H1 (cell line): ENCODE results near the gene SYN1. TPM values are rescaled to one million over a fixed set of nuclear protein-coding genes. Genes with fewer than 3 reads are reported as not detected.
A peak's percentile ranks its signal among the peaks of the same experiment; 100 is the strongest.

Experiments used
- CTCF ChIA-PET: fragments of 300-600 bp; sonication (Branson Sonifier 250); formaldehyde crosslinking; loops from one replicate; lab custom pipeline; 2021; ENCODE audit not compliant: partially characterized antibody; lab: Charles Lee
- POLR2A ChIA-PET: fragments of 300-600 bp; sonication (Branson Sonifier 250); formaldehyde crosslinking; loops from one replicate; lab custom pipeline; 2021; ENCODE audit warnings: inconsistent platforms; ENCODE audit not compliant: partially characterized antibody; lab: Charles Lee
- DNase-seq, 2 experiments: peaks; one replicate each; pipeline versions ENCODE4 v3.0.0 to v3.0.0-alpha.2; 2010 to 2022; ENCODE audit warnings: low spot score in 2 of 2, low read depth in 1 of 2, mixed read lengths in 1 of 2
- FAIRE-seq: peaks from 2 replicates; lab custom pipeline; 2011; peaks lifted over from hg19 to GRCh38; lab: Jason Lieb, UNC
- H2AFZ ChIP-seq: 2 replicates; pipeline ENCODE4 v1.8.1; 2012; ENCODE audit warnings: low read length, inconsistent platforms
- H2AK5ac ChIP-seq: 2 replicates; pipeline ENCODE4 v1.6.1; 2013; ENCODE audit warnings: low read depth, low read length
- H2BK120ac ChIP-seq: replicated peaks from 2 replicates; pipeline ENCODE3; 2013; ENCODE audit warnings: low read depth, low read length, inconsistent platforms
- H2BK12ac ChIP-seq: 2 replicates; pipeline ENCODE4 v1.6.1; 2013; ENCODE audit warnings: low read depth, low read length
- H2BK15ac ChIP-seq: 2 replicates; pipeline ENCODE4 v1.6.1; 2013; ENCODE audit warnings: low read length
- H2BK20ac ChIP-seq: 2 replicates; pipeline ENCODE4 v1.6.1; 2013; ENCODE audit warnings: low read length
- H2BK5ac ChIP-seq: 2 replicates; pipeline ENCODE4 v1.6.1; 2013; ENCODE audit warnings: low read depth, low read length
- H3K14ac ChIP-seq: 2 replicates; pipeline ENCODE4 v1.6.1; 2013; ENCODE audit warnings: inconsistent platforms; ENCODE audit not compliant: insufficient read length
- H3K18ac ChIP-seq: 2 replicates; pipeline ENCODE4 v1.6.1; 2013; ENCODE audit warnings: low read length; ENCODE audit errors: extremely low read depth
- H3K23ac ChIP-seq: 2 replicates; pipeline ENCODE4 v1.6.1; 2013; ENCODE audit warnings: inconsistent platforms; ENCODE audit not compliant: insufficient read length
- H3K23me2 ChIP-seq: 2 replicates; pipeline ENCODE4 v1.6.1; 2013; ENCODE audit warnings: low read depth, low read length
- H3K27ac ChIP-seq: 2 replicates; pipeline ENCODE4 v1.6.1; 2011; ENCODE audit warnings: low read depth, low read length, inconsistent platforms
- H3K27me3 ChIP-seq, 4 experiments: replicated peaks in 1 of 4; 1 replicate in 1 of 4; 2 replicates in 3 of 4; pipeline versions ENCODE4 v1.6.1 to v1.8.1; 2011 to 2013; ENCODE audit warnings: low read length in 3 of 4, mild to moderate bottlenecking in 3 of 4, inconsistent platforms in 2 of 4, mixed read lengths in 2 of 4, moderate library complexity in 1 of 4; ENCODE audit not compliant: control insufficient read depth in 3 of 4, insufficient read depth in 3 of 4; ENCODE audit errors: extremely low read depth in 1 of 4
- H3K36me3 ChIP-seq, 4 experiments: 2 replicates each; pipeline versions ENCODE4 v1.6.1 to v1.8.1; 2011 to 2013; ENCODE audit warnings: mild to moderate bottlenecking in 4 of 4, low read length in 3 of 4, moderate library complexity in 2 of 4, control low read depth in 1 of 4, inconsistent platforms in 1 of 4; ENCODE audit not compliant: insufficient read depth in 4 of 4, control insufficient read depth in 2 of 4
- H3K4ac ChIP-seq: replicated peaks from 2 replicates; pipeline ENCODE3; 2013; ENCODE audit warnings: low read length, low read depth, mixed read lengths, inconsistent platforms; ENCODE audit not compliant: insufficient read length
- H3K4me1 ChIP-seq, 4 experiments: replicated peaks in 1 of 4; 1 replicate in 1 of 4; 2 replicates in 3 of 4; pipeline versions ENCODE4 v1.6.1 to v1.8.1; 2011 to 2013; ENCODE audit warnings: low read length in 3 of 4, inconsistent platforms in 2 of 4, mixed read lengths in 1 of 4; ENCODE audit not compliant: insufficient read depth in 4 of 4, control insufficient read depth in 3 of 4
- H3K4me2 ChIP-seq, 2 experiments: 2 replicates each; pipeline versions ENCODE4 v1.6.1 to v1.8.1; 2011 to 2013; ENCODE audit warnings: low read depth in 2 of 2, low read length in 2 of 2, control low read depth in 1 of 2, inconsistent platforms in 1 of 2, mild to moderate bottlenecking in 1 of 2; ENCODE audit not compliant: insufficient read depth in 1 of 2
- H3K4me3 ChIP-seq, 4 experiments: fragments of 200-600, 300-600 bp in 1 of 4; sonication (generic), shearing (Covaris generic), sonication (Bioruptor Twin) in 1 of 4; 2 replicates each; pipeline versions ENCODE4 v1.5.1 to v1.8.1; 2011 to 2016; ENCODE audit warnings: low read length in 4 of 4, low read depth in 3 of 4, control low read depth in 2 of 4, inconsistent platforms in 2 of 4, mild to moderate bottlenecking in 2 of 4, mixed read lengths in 1 of 4, moderate library complexity in 1 of 4; ENCODE audit not compliant: insufficient read depth in 2 of 4; ENCODE audit errors: extremely low read depth in 1 of 4
- H3K56ac ChIP-seq: replicated peaks from 2 replicates; pipeline ENCODE3; 2013; ENCODE audit warnings: low read depth, mild to moderate bottlenecking, mixed read lengths, low read length, inconsistent platforms; ENCODE audit not compliant: insufficient read length
- H3K79me1 ChIP-seq: 2 replicates; pipeline ENCODE4 v1.6.1; 2013; ENCODE audit warnings: low read depth, low read length, control low read depth
- H3K79me2 ChIP-seq, 2 experiments: 2 replicates each; pipeline versions ENCODE4 v1.6.1 to v1.8.1; 2012 to 2013; ENCODE audit warnings: low read length in 2 of 2, mild to moderate bottlenecking in 2 of 2, inconsistent platforms in 1 of 2; ENCODE audit not compliant: insufficient read depth in 2 of 2, control insufficient read depth in 1 of 2
- H3K9ac ChIP-seq, 4 experiments: replicated peaks in 1 of 4; 1 replicate in 1 of 4; 2 replicates in 3 of 4; pipeline versions ENCODE4 v1.6.1 to v1.8.1; 2011 to 2013; ENCODE audit warnings: low read depth in 3 of 4, low read length in 3 of 4, control low read depth in 2 of 4, mild to moderate bottlenecking in 2 of 4, moderate library complexity in 2 of 4, inconsistent platforms in 1 of 4; ENCODE audit errors: extremely low read depth in 1 of 4
- H3K9me3 ChIP-seq, 2 experiments: 2 replicates each; pipeline versions ENCODE4 v1.6.1 to v1.8.1; 2012 to 2013; ENCODE audit warnings: mild to moderate bottlenecking in 2 of 2, moderate library complexity in 2 of 2, control low read depth in 1 of 2, inconsistent platforms in 1 of 2, low read depth in 1 of 2, low read length in 1 of 2, mixed read lengths in 1 of 2; ENCODE audit not compliant: insufficient read depth in 2 of 2
- H4K20me1 ChIP-seq, 2 experiments: replicated peaks in 1 of 2; 2 replicates each; pipeline versions ENCODE3 to v1.8.1; 2011 to 2013; ENCODE audit warnings: inconsistent platforms in 2 of 2, low read length in 2 of 2, mild to moderate bottlenecking in 1 of 2; ENCODE audit not compliant: insufficient read depth in 2 of 2, control insufficient read depth in 1 of 2
- H4K5ac ChIP-seq: 2 replicates; pipeline ENCODE4 v1.6.1; 2013; ENCODE audit warnings: low read length, low read depth, mixed read lengths, inconsistent platforms; ENCODE audit not compliant: insufficient read length
- H4K8ac ChIP-seq: 2 replicates; pipeline ENCODE4 v1.8.0; 2013; ENCODE audit warnings: mild to moderate bottlenecking, moderate library complexity, low read length, inconsistent platforms; ENCODE audit not compliant: insufficient read depth; ENCODE audit errors: extremely low read depth
- H4K91ac ChIP-seq: replicated peaks from 2 replicates; pipeline ENCODE3; 2013; ENCODE audit warnings: low read length, mixed read lengths, inconsistent platforms; ENCODE audit not compliant: insufficient read length
- CREB1 ChIP-seq: IDR thresholded peaks from 2 replicates; pipeline ENCODE4 v1.6.1; 2012; ENCODE audit warnings: inconsistent platforms
- HDAC6 ChIP-seq: IDR thresholded peaks from one replicate; pipeline ENCODE4 v1.7.1; 2012; ENCODE audit warnings: low read depth, mild to moderate bottlenecking, inconsistent platforms, low read length, moderate library complexity
- MAX ChIP-seq: IDR thresholded peaks from 2 replicates; pipeline ENCODE4 v1.6.1; 2012; ENCODE audit warnings: inconsistent platforms
- SP2 ChIP-seq: IDR thresholded peaks from 2 replicates; pipeline ENCODE4 v1.6.1; 2012; ENCODE audit warnings: mild to moderate bottlenecking, low read length, inconsistent platforms
- SP4 ChIP-seq: IDR thresholded peaks from 2 replicates; pipeline ENCODE4 v1.6.1; 2012; ENCODE audit warnings: low read length, inconsistent platforms
- SUZ12 ChIP-seq: fragments of 200-600 bp; sonication (generic); IDR thresholded peaks from 2 replicates; pipeline ENCODE4 v1.6.1; 2012; ENCODE audit warnings: mild to moderate bottlenecking, inconsistent platforms, low read length, moderate library complexity, mixed read lengths
- TBP ChIP-seq: IDR thresholded peaks from 2 replicates; pipeline ENCODE4 v1.6.1; 2011; ENCODE audit warnings: low read depth, low read length, improper control_type of control experiment
- USF2 ChIP-seq: IDR thresholded peaks from 2 replicates; pipeline ENCODE4 v1.6.1; 2011; ENCODE audit warnings: low read length, improper control_type of control experiment
- WGBS, 2 experiments: shearing (Covaris generic) in 1 of 2; methylation state at CpG; one replicate each; pipeline versions ENCODE4 v1.1.6 to v1.1.7; 2013 to 2015; ENCODE audit warnings: low lambda C conversion rate in 2 of 2, mixed read lengths in 2 of 2, inconsistent platforms in 1 of 2, low coverage in 1 of 2, missing lambda C conversion rate in 1 of 2; ENCODE audit not compliant: insufficient replicate concordance in 2 of 2, insufficient coverage in 1 of 2, insufficient read length in 1 of 2; ENCODE audit errors: extremely low coverage in 1 of 2, missing lambda C conversion rate in 1 of 2; 5-methylcytosine and 5-hydroxymethylcytosine counted together
- polyA plus RNA-seq, 7 experiments: library from polyadenylated mRNA; depleted of rRNA in 3 of 7; stranded (reverse) in 5 of 7; unstranded in 2 of 7; fragments of >200 nt in 5 of 7; fragments of 200-250 nt in 2 of 7; gene quantifications; 1 replicate in 5 of 7; 2 replicates in 1 of 7; 4 replicates in 1 of 7; pipeline versions ENCODE4 v1.2.1 to v1.2.3, GENCODE V29; 2011 to 2013; ENCODE audit warnings: missing spikeins in 2 of 7, mixed read lengths in 2 of 7
- total RNA-seq: library from RNA; stranded (reverse); fragmentation: NEBNext Ultra II Directional; extraction: Animal tissue kit (Norgen Biotek cat#: 25700); gene quantifications from 2 replicates; pipeline ENCODE4 v1.2.1, GENCODE V29; 2021

SYN1 gene
- total and polyA plus RNA-seq, 2 of the 8 experiments (the other 6 are each of a cell fraction or from before 2014, with no cell fraction given) = 2.1 to 14.1 TPM

GRCh38 chrX:47650164-47651042, 30.7 kb upstream of the SYN1 start, which contains the start of gene ELK1:
Gene ELK1, minus strand, starts transcription at chrX:47650563. Its CDS starts 9,122 bp downstream, at chrX:47641441.
- Histone ChIP-seq H4K8ac (peak within 1 kb of the TSS; percentile 45), H2BK5ac (peak within 1 kb of the TSS; percentile 78), H3K79me1 (no peaks in the 10 kb centered on the region; the same call in 1 of the 2 replicates), H2BK120ac (no peak within 1 kb of the TSS), H4K5ac (peak within 1 kb of the TSS; percentile 31), H3K23ac (no peak within 1 kb of the TSS), H2BK12ac (no peak within 1 kb of the TSS), H3K4me2 (peak within 1 kb of the TSS; percentile 82 to 92), H3K79me2 (peaks cover 4 to 18% of the 10 kb centered on the region in 2 experiments; a peak in 3 of 4 replicates), H3K27me3 (no peaks in the 10 kb centered on the region), H2BK15ac (no peak within 1 kb of the TSS), H3K9me3 (no peaks in the 10 kb centered on the region), H2AFZ (peak within 1 kb of the TSS; percentile 76; the same call in 1 of the 2 replicates), H3K4me1 (peaks cover 0 to 6% (median 1%) of the 10 kb centered on the region in 4 experiments; a peak in 3 of 7 replicates), H3K23me2 (no peaks in the 10 kb centered on the region; the same call in 1 of the 2 replicates), H3K9ac (peak within 1 kb of the TSS; percentile 74 to 88 (median 80)), H3K56ac (no peak within 1 kb of the TSS), H3K36me3 (peaks cover 0 to 5% (median 1%) of the 10 kb centered on the region in 4 experiments; a peak in 2 of 8 replicates), H3K14ac (no peak within 1 kb of the TSS), H2AK5ac (no peak within 1 kb of the TSS), H4K20me1 (peaks cover 0 to 3% of the 10 kb centered on the region in 2 experiments), H3K4me3 (peak within 1 kb of the TSS; percentile 66 to 92 (median 76)), H4K91ac (no peak within 1 kb of the TSS), H3K4ac (no peak within 1 kb of the TSS), H3K27ac (peak within 1 kb of the TSS; percentile 73), H2BK20ac (no peak within 1 kb of the TSS), H3K18ac (no peak within 1 kb of the TSS; the same call in none of the 2 replicates)
- peak; percentile 99 for FAIRE-seq
- POLR2A ChIA-PET = interaction anchor here (0.6 to 1.0 kb wide), 2 partner anchors 19 to 20 kb away, joined by 3 read pairs; no protein-coding TSS in a partner anchor
- TF ChIP-seq SP4 (0 out of 2 replicates have a peak, but pooled peaks have one; percentile 72), MAX (peak; percentile 50; the same call in 1 of the 2 replicates), CREB1 (peak; percentile 43), TBP (peak; percentile 19; the same call in 1 of the 2 replicates), SUZ12 (no peak), SP2 (no peak), USF2 (peak; percentile 62), HDAC6 (no peak)
- 0% methylated on average over 8 of the region's 65 CpGs; no CpG with 5 or more reads in 1 of the 2 experiments for WGBS, 2 experiments
- CTCF ChIA-PET = interaction anchor here (1.3 kb wide), 1 partner anchor 8 kb away, joined by 4 read pairs; no protein-coding TSS in a partner anchor
- DNase-seq = peak; percentile 80 to 94
